ENCODE data around the gene TPRG1L. TPM values are rescaled to one million over a fixed set of nuclear protein-coding genes. Genes with fewer than 3 reads are reported as not detected.

The TPRG1L gene
- total and polyA plus RNA-seq, 10 donors = 19.9 to 45.9 (median 31.5) TPM

- no peaks in the 10 kb centered on the region for H3K9me3 ChIP-seq
- H3K27ac ChIP-seq = no peak overlapping the region
- H3K4me1 ChIP-seq = peaks cover 19 to 41% (median 24%) of the 10 kb centered on the region in 6 donors
- H3K36me3 ChIP-seq = no peaks in the 10 kb centered on the region
- TF ChIP-seq POLR2A (IDR thresholded peaks at IDR 0.05) (no peak), POLR2AphosphoS5 (IDR thresholded peaks at IDR 0.05) (no peak), CTCF (IDR thresholded peaks at IDR 0.05 in 8 of 11, conservative IDR thresholded peaks at IDR 0.05 in 3 of 11) (no peak)
- no peak overlapping the region for H3K4me3 ChIP-seq
- intact Hi-C loops (cut with DNase I; ENCODE audit: low total_unique reads) = no loop called here
- no peak for DNase-seq
- WGBS, 5 donors = 70 to 88% (median 86%) methylated on average over 10 to 16 of the region's 16 CpGs
- H3K27me3 ChIP-seq (replicated peaks in 1 of 7) = peaks cover 0 to 50% (median 4%) of the 10 kb centered on the region in 7 donors
These were observed 23.1 kb upstream of the TPRG1L start for GRCh38 chr1:3601743-3602142.

- peaks cover 0 to 46% (median 4%) of the 10 kb centered on the region in 7 donors for H3K27me3 ChIP-seq (replicated peaks in 1 of 7)
- WGBS, 5 donors = 77 to 91% (median 83%) methylated on average over 9 to 21 of the region's 21 CpGs
- H3K27ac ChIP-seq = no peak overlapping the region
- DNase-seq = no peak
- no peaks in the 10 kb centered on the region for H3K9me3 ChIP-seq
- no peak for TF ChIP-seq CTCF (IDR thresholded peaks at IDR 0.05 in 8 of 11, conservative IDR thresholded peaks at IDR 0.05 in 3 of 11)
- no peak for TF ChIP-seq POLR2A (IDR thresholded peaks at IDR 0.05)
- no peak for TF ChIP-seq POLR2AphosphoS5 (IDR thresholded peaks at IDR 0.05)
- no peak overlapping the region for H3K4me3 ChIP-seq
- peaks cover 14 to 35% (median 18%) of the 10 kb centered on the region in 6 donors for H3K4me1 ChIP-seq
- H3K36me3 ChIP-seq = no peaks in the 10 kb centered on the region
- intact Hi-C loops (cut with DNase I; ENCODE audit: low total_unique reads) = no loop called here
These were observed 22.4 kb upstream of the TPRG1L start for GRCh38 chr1:3602375-3602774.

- intact Hi-C loops (cut with DNase I; ENCODE audit: low total_unique reads) = no loop called here
These were observed 21.7 kb upstream of the TPRG1L start for GRCh38 chr1:3603156-3603555.

More at GRCh38 chr1:3603156-3603555, 21.7 kb upstream of the TPRG1L start:
- Histone ChIP-seq H3K4me1 (peaks cover 6 to 27% (median 10%) of the 10 kb centered on the region in 6 donors), H3K27me3 (replicated peaks in 1 of 7) (peaks cover 0 to 46% (median 4%) of the 10 kb centered on the region in 7 donors), H3K4me3 (no peak overlapping the region), H3K27ac (no peak overlapping the region), H3K9me3 (no peaks in the 10 kb centered on the region), H3K36me3 (no peaks in the 10 kb centered on the region)
- no peak for TF ChIP-seq POLR2AphosphoS5 (IDR thresholded peaks at IDR 0.05)
- no peak for TF ChIP-seq POLR2A (IDR thresholded peaks at IDR 0.05)
- TF ChIP-seq CTCF (IDR thresholded peaks at IDR 0.05 in 8 of 11, conservative IDR thresholded peaks at IDR 0.05 in 3 of 11) = no peak
- no peak for DNase-seq
- WGBS, 5 donors = 79 to 94% (median 86%) methylated on average over 9 to 11 of the region's 11 CpGs

All from spleen (tissue), 11 donors.